GM18499 (cell line): ENCODE data around the gene TMEM89.

Experiments used
- ATAC-seq: cut with Tn5 transposase; IDR thresholded peaks from one replicate; pipeline ENCODE4 v1.9.1; 2021; ENCODE audit warnings: moderate number of reproducible peaks; ENCODE audit not compliant: insufficient read depth, unreplicated experiment

Gene TMEM89

DNA sequence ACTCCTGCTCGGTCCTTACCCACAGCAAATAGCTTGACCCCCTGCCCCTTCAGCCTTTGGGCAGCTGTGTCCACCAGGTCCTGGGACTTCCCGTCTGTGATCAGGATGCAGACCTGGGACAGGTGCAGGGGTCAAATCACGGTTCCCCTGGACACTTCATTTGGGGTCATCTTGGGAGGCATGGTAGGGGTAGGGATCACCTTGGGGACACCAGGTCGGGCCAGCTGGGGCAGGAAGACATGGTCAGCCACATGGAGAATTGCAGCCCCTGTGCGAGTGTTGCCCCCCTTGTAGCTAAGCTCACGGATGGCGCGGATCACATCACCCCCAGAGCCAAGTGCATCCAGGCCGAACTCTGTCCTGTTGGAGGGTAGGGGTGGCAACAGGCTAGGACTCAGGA, 28.2 kb downstream of the TMEM89 start:
- ATAC-seq, result no peak

DNA sequence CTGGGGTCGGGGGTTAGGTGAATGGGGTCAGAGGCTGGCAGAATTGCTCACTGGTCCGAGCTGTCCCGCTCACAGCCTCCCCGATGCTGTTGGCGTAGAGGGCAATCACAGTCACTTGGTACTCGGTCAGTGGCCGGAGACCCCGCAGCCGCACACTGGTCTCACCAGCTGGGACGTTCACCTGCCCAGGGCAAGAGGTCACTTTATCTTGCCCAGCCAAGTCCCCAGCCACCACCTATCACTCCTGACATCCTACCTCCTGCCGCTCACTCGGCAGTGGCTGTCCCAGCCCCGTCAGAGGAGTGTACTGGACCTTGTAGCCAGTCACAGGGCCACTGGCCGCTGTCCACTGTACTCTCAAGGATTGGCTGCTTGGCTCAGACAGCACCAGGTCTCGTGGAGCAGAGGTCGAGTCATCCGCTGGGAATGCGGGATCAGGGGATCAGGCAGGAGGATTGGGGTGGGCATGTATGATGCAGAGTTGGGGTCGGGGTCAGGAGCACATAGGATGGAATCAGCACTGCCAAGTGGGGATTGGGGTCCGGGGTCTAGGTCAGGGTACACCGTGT, 29.0 kb downstream of the TMEM89 start:
- no peak for ATAC-seq

DNA sequence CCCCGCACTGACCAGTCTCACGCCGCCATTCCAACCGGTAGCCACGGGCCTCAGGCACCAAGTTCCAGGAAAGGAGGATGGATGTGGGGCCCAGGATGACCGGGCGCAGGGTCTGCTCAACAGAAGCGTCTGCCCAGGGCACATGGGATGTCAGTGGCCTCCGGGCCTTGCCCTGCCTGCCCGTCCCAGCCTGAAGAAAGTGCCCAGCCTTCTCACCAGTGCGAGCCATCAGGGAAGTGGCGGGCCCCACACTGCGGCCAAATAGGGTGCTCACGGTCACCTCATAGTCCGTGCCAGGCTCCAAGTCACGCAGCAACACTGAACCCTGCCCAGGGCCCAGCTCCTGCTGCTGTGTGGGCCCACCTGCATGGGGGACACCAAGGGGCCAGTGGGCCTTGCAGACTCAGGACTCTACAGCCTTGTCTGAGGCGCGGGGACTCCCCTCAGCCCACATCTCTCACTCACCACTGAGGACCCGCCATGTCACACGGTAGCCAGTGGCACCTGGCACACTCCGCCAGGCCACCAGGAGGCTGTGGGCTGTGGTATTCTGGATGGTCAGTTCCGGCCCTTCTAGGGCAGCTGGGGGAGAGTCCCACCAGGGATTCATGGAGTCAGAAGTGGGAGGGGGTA, 29.6 kb downstream of the TMEM89 start:
- no peak for ATAC-seq

DNA sequence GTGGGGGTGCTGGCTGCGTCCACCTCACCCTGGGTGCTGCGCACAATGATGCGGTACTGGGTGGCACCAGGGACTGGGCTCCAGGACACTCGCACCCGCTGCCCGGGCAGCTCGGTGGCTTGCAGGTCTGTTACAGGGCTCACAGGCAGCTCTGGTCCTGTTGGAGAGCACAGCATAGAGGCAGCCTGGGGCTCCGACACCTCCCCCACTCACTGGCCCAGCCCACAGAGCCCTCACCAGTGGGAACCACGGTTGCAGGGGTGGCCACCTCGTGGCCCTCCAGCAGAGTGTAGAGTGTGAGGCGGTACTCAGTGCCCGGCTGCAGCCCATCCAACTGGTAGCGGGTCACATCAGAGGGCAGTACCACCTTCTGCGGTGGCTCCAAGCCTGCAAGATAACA, 30.1 kb downstream of the TMEM89 start:
- no peak for ATAC-seq

DNA sequence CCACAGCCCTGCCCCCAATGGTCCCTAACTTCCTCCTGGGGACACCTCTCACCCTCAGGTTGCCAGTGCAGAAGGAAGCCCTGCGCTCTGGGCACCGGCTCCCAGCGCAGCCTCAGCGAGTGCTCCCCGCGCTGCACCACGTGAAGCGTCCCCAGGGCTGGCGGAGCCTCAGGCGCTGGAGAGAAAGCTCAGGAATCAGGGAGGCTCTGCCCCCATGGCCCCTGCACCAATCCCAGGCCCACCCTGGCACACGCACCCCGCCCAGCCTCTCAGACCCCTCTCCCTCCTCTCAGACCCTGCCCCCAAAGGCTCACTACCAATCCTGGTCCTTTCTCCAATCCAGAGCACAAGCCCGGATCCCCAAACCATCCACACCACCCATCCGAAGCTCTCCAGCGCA, 33.3 kb downstream of the TMEM89 start:
- ATAC-seq, result no peak

DNA sequence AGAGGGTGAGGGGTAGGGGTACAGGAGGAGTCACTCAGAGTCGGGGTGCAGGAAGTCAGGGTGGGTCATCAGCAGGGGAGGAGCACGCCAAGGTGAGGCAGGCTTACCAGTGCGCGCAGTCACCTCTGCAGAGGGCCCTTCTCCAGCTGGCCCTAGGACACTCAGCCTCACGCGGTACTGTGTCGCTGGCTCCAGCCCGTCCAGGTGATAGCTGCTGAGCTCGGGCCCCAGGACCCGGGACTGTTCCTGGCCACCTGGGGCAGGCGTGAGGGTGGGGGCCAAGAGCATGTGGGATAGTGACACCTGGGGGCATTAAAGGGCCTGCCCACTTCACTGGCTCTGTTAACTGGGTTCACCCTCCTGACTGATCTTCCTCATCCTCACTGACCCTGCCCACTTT, 33.9 kb downstream of the TMEM89 start:
- ATAC-seq, result no peak

DNA sequence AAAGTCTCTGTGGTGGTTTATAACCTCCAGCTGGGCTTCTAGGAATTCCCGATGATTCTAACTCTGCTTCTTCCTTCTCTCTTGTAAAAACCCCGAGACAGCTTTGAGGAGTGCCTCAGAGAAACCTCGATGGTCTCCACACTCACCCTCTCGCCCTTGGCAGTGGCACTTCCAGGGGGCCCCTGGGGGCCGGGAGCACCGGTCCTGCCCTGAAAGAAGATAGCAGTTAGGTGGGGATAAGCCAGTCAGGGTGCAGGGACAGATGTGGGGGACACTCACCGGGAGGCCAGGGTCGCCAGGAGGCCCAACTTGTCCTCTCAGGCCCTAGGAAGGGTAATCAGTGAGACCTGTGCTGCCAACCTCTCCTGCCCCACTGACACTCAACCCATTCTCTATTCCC, 36.2 kb downstream of the TMEM89 start:
- ATAC-seq, result no peak

DNA sequence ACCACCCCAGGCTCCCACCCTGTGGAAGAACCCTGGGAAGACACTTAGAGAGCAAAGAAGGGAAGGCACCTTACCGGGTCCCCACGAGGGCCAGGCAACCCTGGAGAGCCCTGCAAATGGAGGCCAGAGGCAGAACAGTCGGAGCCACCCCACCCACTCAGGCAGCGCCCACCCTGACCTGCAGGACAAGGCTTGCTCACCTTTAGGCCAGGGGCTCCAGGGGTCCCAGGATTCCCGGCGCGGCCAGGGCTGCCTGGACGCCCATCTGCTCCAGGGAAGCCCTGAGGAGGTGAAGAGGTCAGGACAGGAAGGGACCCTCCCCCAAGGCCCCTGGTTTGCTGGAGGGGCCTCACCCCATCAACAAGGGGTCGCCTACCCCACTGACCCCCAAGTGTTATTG, 36.7 kb downstream of the TMEM89 start:
- no peak for ATAC-seq

DNA sequence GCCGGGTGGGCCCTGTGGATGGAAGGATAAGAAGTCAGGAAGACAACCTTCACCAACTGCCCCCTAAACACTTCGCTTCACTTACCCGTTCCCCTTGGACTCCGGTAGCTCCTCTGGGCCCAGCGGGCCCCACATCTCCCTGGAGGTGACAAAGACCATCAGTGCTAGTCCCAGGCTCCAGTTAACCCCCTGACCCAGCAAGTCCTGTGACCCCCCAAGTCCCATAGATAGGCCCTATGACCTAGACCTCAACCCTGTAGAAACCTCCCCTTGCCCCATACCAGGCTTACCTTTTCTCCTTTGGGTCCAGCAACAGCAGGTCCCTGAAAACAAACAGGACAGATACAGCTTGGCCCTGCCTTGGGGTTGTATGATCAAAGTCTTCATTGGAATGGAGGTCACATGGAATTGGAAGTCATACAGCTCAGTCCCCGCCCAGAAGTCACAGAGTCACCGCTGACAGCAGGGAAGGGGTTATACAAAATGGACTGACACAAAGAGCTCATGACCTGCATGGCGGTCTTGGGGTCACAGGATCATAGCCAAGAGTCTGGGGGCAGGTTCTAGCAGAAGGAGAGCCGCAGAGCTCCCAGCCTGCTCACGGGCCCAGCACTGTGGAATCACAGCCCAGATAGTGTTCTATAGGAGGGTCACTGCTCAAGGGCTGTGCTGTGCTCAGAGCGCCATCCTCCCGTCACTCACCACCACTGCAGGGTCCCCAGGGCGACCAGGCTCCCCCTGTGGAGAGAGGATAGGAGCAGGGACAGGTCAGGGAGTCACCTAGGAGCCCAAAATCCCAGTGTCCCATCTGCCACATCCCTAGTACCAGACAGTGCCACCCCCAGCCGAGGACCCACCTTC, 39.7 kb downstream of the TMEM89 start:
- no peak for ATAC-seq

DNA sequence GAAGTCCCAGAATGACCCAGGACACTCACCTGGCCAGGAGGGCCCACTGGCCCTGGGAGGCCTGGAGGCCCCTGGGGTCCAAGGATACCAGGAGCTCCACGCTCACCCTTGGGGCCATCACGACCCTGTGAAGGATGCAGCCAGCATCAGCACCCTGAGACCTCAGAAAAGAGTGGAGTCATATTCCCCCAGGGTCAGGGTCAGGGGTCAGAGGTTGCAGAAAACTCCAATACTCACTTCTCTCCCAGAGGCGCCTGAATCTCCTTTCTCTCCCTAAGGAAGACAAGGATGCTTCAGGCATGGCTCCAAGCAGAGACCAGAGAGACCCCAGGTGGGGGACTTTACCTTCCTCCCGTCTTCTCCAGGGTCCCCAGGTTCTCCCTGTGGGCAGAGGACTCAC, 44.9 kb downstream of the TMEM89 start:
- ATAC-seq, result no peak

DNA sequence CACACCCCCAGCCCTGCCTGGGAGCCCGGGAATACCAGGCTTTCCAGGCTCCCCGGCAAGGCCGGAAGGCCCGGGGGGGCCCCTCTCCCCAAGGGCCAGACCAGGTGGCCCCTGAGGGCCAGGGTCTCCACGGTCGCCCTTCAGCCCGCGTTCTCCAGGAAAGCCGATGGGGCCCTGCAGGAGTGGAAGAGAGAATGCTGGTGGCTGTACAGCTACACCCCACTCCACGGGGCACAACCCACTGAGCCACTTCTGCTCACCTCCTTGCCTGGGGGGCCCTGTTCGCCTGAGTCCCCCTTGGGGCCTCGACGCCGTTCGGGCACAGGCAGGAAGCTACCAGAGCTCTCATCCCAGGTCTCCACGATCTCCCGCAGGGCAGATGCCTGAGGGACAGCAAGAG, 46.2 kb downstream of the TMEM89 start:
- no peak for ATAC-seq

DNA sequence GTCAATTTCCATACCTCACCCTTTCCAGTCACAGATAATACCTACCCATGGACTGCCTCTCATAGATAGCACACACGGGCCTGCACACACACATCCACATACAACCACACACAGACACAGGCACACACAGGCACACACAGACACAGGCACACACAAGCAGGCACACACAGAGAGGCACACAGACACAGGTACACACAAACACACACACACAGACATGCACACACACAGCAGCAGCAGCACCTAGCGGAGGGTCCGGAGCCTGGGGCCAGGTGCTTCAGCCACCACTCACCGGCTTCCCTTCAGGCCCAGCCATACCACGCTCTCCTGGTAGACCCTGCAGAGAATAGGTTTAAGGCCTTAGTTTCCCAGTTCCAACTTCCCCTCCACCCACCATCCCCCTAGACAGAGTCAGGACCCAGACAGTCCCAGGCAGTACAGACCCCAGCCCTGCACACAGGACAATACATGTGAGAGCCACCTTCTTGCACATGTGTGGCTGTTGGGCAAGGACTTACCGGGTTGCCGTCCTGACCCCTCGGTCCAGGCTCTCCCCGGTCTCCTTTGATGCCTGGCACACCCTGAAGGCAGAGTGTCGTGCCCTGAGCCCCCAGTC, 47.5 kb downstream of the TMEM89 start:
- ATAC-seq, result no peak

DNA sequence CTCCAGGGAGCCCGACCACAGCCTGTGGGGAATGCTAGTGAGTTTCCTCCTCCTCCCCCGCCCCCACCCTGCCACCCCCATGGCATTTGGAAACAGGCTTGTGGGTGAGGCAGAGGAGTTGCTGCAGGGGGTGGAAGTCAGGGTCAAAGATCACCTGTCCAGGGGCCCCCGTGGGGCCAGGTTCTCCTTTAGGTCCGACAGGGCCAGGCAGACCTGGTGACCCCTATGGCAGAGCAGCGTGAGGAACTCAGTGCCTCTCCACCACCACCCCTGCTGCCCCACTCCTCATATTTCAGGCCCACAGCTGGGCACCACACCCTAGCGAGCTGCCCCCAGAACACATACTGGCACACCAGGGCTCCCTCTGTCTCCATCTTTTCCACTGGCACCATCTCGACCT, 49.1 kb downstream of the TMEM89 start:
- no peak for ATAC-seq

DNA sequence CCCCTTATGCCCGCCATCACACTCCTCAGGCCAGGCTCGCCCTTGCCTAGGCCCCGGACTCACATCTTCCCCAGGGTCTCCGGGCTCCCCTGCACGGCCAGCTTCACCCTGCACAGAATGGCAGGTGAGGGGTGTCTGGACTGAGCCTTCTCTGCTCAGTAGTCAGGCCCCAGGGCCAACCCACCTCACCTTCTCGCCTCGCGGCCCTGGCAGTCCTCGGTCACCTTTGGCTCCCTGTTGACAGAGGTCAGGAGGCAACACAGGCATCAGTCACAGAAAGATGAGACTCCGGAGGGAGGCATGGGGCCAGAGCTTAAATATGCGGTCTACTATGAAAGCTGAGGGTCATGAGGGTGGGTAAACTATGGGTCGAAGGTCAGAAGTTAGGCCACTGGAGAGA, 49.6 kb downstream of the TMEM89 start:
- no peak for ATAC-seq
